H9 (cell line): ENCODE results near the gene ABCC2. TPM values are rescaled to one million over a fixed set of nuclear protein-coding genes. Genes with fewer than 3 reads are reported as not detected.

Source experiments
- DNase-seq: peaks from one replicate; pipeline ENCODE4 v3.0.0-alpha.2; 2017
- H2AFZ ChIP-seq: one replicate; pipeline ENCODE4 v1.6.1; 2013; ENCODE audit warnings: mild to moderate bottlenecking, low read length, control low read depth, moderate library complexity
- H2AK5ac ChIP-seq: 2 replicates; pipeline ENCODE4 v1.6.1; 2013; ENCODE audit warnings: low read length, control low read depth, mixed read lengths; ENCODE audit not compliant: insufficient read length
- H2BK120ac ChIP-seq: one replicate; pipeline ENCODE4 v1.6.1; 2013; ENCODE audit warnings: low read depth, mild to moderate bottlenecking, low read length, control low read depth, inconsistent platforms; ENCODE audit not compliant: poor library complexity, severe bottlenecking
- H2BK12ac ChIP-seq: 2 replicates; pipeline ENCODE4 v1.6.1; 2013; ENCODE audit warnings: low read length, control low read depth, mixed read lengths, low read depth; ENCODE audit not compliant: insufficient read length
- H2BK15ac ChIP-seq: 2 replicates; pipeline ENCODE4 v1.6.1; 2013; ENCODE audit warnings: low read depth, low read length, control low read depth
- H2BK20ac ChIP-seq: one replicate; pipeline ENCODE4 v1.6.1; 2013; ENCODE audit warnings: low read depth, mild to moderate bottlenecking, low read length, control low read depth, inconsistent platforms; ENCODE audit not compliant: poor library complexity, severe bottlenecking
- H2BK5ac ChIP-seq: 2 replicates; pipeline ENCODE4 v1.6.1; 2013; ENCODE audit warnings: low read length, control low read depth, mixed read lengths; ENCODE audit not compliant: insufficient read length
- H3K14ac ChIP-seq: 2 replicates; pipeline ENCODE4 v1.6.1; 2013; ENCODE audit warnings: low read length, control low read depth; ENCODE audit not compliant: insufficient read depth
- H3K18ac ChIP-seq: 2 replicates; pipeline ENCODE4 v1.6.1; 2013; ENCODE audit warnings: low read depth, mild to moderate bottlenecking, mixed read lengths, low read length, control low read depth; ENCODE audit not compliant: insufficient read length
- H3K23ac ChIP-seq: 2 replicates; pipeline ENCODE4 v1.6.1; 2013; ENCODE audit warnings: low read length, control low read depth, mixed read lengths, low read depth; ENCODE audit not compliant: insufficient read length
- H3K23me2 ChIP-seq: 2 replicates; pipeline ENCODE4 v1.6.1; 2013; ENCODE audit warnings: low read depth, mild to moderate bottlenecking, mixed read lengths, low read length, control low read depth; ENCODE audit not compliant: insufficient read length, poor library complexity, severe bottlenecking
- H3K27ac ChIP-seq: 2 replicates; pipeline ENCODE4 v1.5.1; 2013; ENCODE audit warnings: low read length, control low read depth, mixed read lengths, low read depth; ENCODE audit not compliant: insufficient read length
- H3K27me3 ChIP-seq: 2 replicates; pipeline ENCODE4 v1.6.1; 2013; ENCODE audit warnings: low read length, control low read depth, inconsistent platforms; ENCODE audit not compliant: insufficient read depth
- H3K4ac ChIP-seq: 2 replicates; pipeline ENCODE4 v1.6.1; 2013; ENCODE audit warnings: low read depth, mild to moderate bottlenecking, control low read depth, inconsistent platforms, low read length, moderate library complexity
- H3K4me1 ChIP-seq: 2 replicates; pipeline ENCODE4 v1.6.1; 2013; ENCODE audit warnings: low read length, control low read depth, inconsistent platforms; ENCODE audit not compliant: insufficient read depth
- H3K4me2 ChIP-seq: 2 replicates; pipeline ENCODE4 v1.6.1; 2013; ENCODE audit warnings: low read length, control low read depth, mixed read lengths; ENCODE audit not compliant: insufficient read length, insufficient read depth
- H3K56ac ChIP-seq: 2 replicates; pipeline ENCODE4 v1.6.1; 2013; ENCODE audit warnings: low read depth, mild to moderate bottlenecking, mixed read lengths, low read length, control low read depth; ENCODE audit not compliant: insufficient read length
- H3K79me1 ChIP-seq: 2 replicates; pipeline ENCODE4 v1.6.1; 2013; ENCODE audit warnings: low read depth, mild to moderate bottlenecking, moderate library complexity, low read length, control low read depth, inconsistent platforms; ENCODE audit not compliant: insufficient read depth, poor library complexity, severe bottlenecking
- H3K79me2 ChIP-seq: 2 replicates; pipeline ENCODE4 v1.6.1; 2013; ENCODE audit warnings: low read length, control low read depth, inconsistent platforms; ENCODE audit not compliant: insufficient read depth
- H3K9ac ChIP-seq: 2 replicates; pipeline ENCODE4 v1.6.1; 2013; ENCODE audit warnings: low read length, control low read depth, mixed read lengths; ENCODE audit not compliant: insufficient read length; ENCODE audit errors: extremely low read depth
- H3K9me3 ChIP-seq: one replicate; pipeline ENCODE4 v1.6.1; 2013; ENCODE audit warnings: low read depth, low read length, inconsistent platforms; ENCODE audit not compliant: control insufficient read depth
- H3T11ph ChIP-seq: one replicate; pipeline ENCODE4 v1.6.1; 2013; ENCODE audit warnings: mild to moderate bottlenecking, low read length, control low read depth, inconsistent platforms
- H4K20me1 ChIP-seq: one replicate; pipeline ENCODE4 v1.6.1; 2013; ENCODE audit not compliant: control insufficient read depth, insufficient read length, insufficient read depth
- H4K5ac ChIP-seq: 2 replicates; pipeline ENCODE4 v1.6.1; 2013; ENCODE audit warnings: low read depth, mild to moderate bottlenecking, mixed read lengths, low read length, control low read depth; ENCODE audit not compliant: insufficient read length
- H4K8ac ChIP-seq: replicated peaks from 2 replicates; pipeline ENCODE4 v1.6.1; 2013; ENCODE audit warnings: low read length, control low read depth, mixed read lengths, low read depth; ENCODE audit not compliant: insufficient read length
- H4K91ac ChIP-seq: 2 replicates; pipeline ENCODE4 v1.6.1; 2013; ENCODE audit warnings: low read depth, mild to moderate bottlenecking, moderate library complexity, mixed read lengths, low read length, control low read depth; ENCODE audit not compliant: insufficient read length
- H3K27ac Mint-ChIP-seq, 3 experiments: 2 replicates in 2 of 3; 3 replicates in 1 of 3; pipeline ENCODE4 v1.8.0; 2020 to 2021; ENCODE audit warnings: mixed read lengths in 3 of 3, mild to moderate bottlenecking in 1 of 3, moderate library complexity in 1 of 3
- H3K27me3 Mint-ChIP-seq: 2 replicates; pipeline ENCODE4 v1.8.0; 2021; ENCODE audit warnings: low read depth, mild to moderate bottlenecking, moderate library complexity, mixed read lengths
- H3K36me3 Mint-ChIP-seq, 3 experiments: 2 replicates in 2 of 3; 3 replicates in 1 of 3; pipeline ENCODE4 v1.8.0; 2020 to 2021; ENCODE audit warnings: low read depth in 3 of 3, mixed read lengths in 3 of 3; ENCODE audit not compliant: insufficient read depth in 1 of 3
- H3K4me1 Mint-ChIP-seq, 2 experiments: 2 replicates each; pipeline ENCODE4 v1.8.0; 2020; ENCODE audit warnings: mixed read lengths in 2 of 2
- H3K4me3 Mint-ChIP-seq, 2 experiments: 2 replicates in 1 of 2; 3 replicates in 1 of 2; pipeline ENCODE4 v1.8.0; 2020 to 2021; ENCODE audit warnings: mild to moderate bottlenecking in 2 of 2, mixed read lengths in 2 of 2, moderate library complexity in 1 of 2
- H3K9me3 Mint-ChIP-seq, 2 experiments: 2 replicates in 1 of 2; 3 replicates in 1 of 2; pipeline ENCODE4 v1.8.0; 2020; ENCODE audit warnings: mild to moderate bottlenecking in 2 of 2, mixed read lengths in 2 of 2, moderate library complexity in 1 of 2
- CTCF ChIP-seq: fragments of 200-600 bp; sonication (generic); conservative IDR thresholded peaks from 3 replicates; pipeline ENCODE4 v1.8.0; 2021; ENCODE audit warnings: antibody characterized with exemption, mild to moderate bottlenecking
- WGBS: extraction: QIAGEN DNeasy Blood & Tissue Kit; methylation state at CpG from one replicate; pipeline ENCODE4 v1.1.7; 2013; ENCODE audit warnings: missing lambda C conversion rate, low lambda C conversion rate, mixed read lengths; ENCODE audit not compliant: insufficient read length; ENCODE audit errors: extremely low coverage; 5-methylcytosine and 5-hydroxymethylcytosine counted together
- total RNA-seq: library from RNA; stranded (reverse); gene quantifications from 2 replicates; pipeline ENCODE4 v1.2.1, GENCODE V29; 2021

ABCC2 gene
- total RNA-seq, 1 experiment from 2014 or later: 0.68 TPM

GRCh38 chr10:99853655-99854054 is 71.2 kb downstream of the ABCC2 start:
- no peak for TF ChIP-seq CTCF
- Mint-ChIP-seq H3K27ac (no peak overlapping the region), H3K4me1 (peaks cover 40 to 47% of the 10 kb centered on the region in 2 experiments), H3K9me3 (no peaks in the 10 kb centered on the region), H3K27me3 (peaks cover 1% of the 10 kb centered on the region; the same call in 1 of the 2 replicates), H3K36me3 (no peaks in the 10 kb centered on the region), H3K4me3 (no peak overlapping the region)
- Histone ChIP-seq H3K79me2 (no peaks in the 10 kb centered on the region), H4K91ac (no peak overlapping the region), H4K5ac (no peak overlapping the region), H2BK20ac (no peak overlapping the region), H4K8ac (no peak overlapping the region), H3K4ac (no peak overlapping the region), H3K9me3 (no peaks in the 10 kb centered on the region), H3K27ac (no peak overlapping the region), H4K20me1 (no peaks in the 10 kb centered on the region), H3K56ac (no peak overlapping the region), H3K27me3 (no peaks in the 10 kb centered on the region; the same call in 1 of the 2 replicates), H2BK5ac (no peak overlapping the region), H3K23ac (no peak overlapping the region), H3K14ac (no peak overlapping the region), H2BK120ac (no peak overlapping the region), H2AK5ac (no peak overlapping the region), H2BK15ac (no peak overlapping the region), H3K4me1 (peaks cover 11% of the 10 kb centered on the region), H3K9ac (no peak overlapping the region), H3K18ac (no peak overlapping the region), H2BK12ac (no peak overlapping the region), H3K23me2 (no peaks in the 10 kb centered on the region), H3K4me2 (no peak overlapping the region), H3K79me1 (no peaks in the 10 kb centered on the region), H2AFZ (no peak overlapping the region), H3T11ph (no peak overlapping the region)
- whole genome bisulfite sequencing: no CpG with 5 or more reads among the region's 3 CpGs
- no peak for DNase-seq
